T1000 (cell line): ENCODE measurements around the gene BCR.

Experiments
- DNase-seq: peaks from one replicate; lab custom pipeline; 2025; ENCODE audit warnings: mixed read lengths; lab: John Stamatoyannopoulos, UW

Gene BCR

GRCh38 chr22:23231471-23232093 lies 51.3 kb downstream of the BCR start:
- DNase-seq: no peak

GRCh38 chr22:23232094-23232905 lies 52.0 kb downstream of the BCR start:
- no peak for DNase-seq

- DNase-seq: no peak
Observed at GRCh38 chr22:23233084-23233531, 52.8 kb downstream of the BCR start.

- peak; percentile 69 for DNase-seq
Observed at GRCh38 chr22:23233752-23234408, 53.6 kb downstream of the BCR start.

GRCh38 chr22:23234409-23235161 lies 54.3 kb downstream of the BCR start:
- DNase-seq: no peak

GRCh38 chr22:23235425-23235824 lies 55.1 kb downstream of the BCR start:
- no peak for DNase-seq

GRCh38 chr22:23236026-23236425 lies 55.7 kb downstream of the BCR start:
- no peak for DNase-seq

GRCh38 chr22:23236440-23237184 lies 56.3 kb downstream of the BCR start:
- no peak for DNase-seq

- DNase-seq: no peak
Observed at GRCh38 chr22:23237201-23237798, 57.0 kb downstream of the BCR start.

GRCh38 chr22:23237841-23238240 lies 57.5 kb downstream of the BCR start:
- no peak for DNase-seq

GRCh38 chr22:23238707-23239106 lies 58.4 kb downstream of the BCR start:
- DNase-seq: no peak

GRCh38 chr22:23239429-23239828 lies 59.1 kb downstream of the BCR start:
- no peak for DNase-seq

GRCh38 chr22:23240639-23241389 lies 60.5 kb downstream of the BCR start:
- no peak for DNase-seq

GRCh38 chr22:23241562-23242472 lies 61.5 kb downstream of the BCR start:
- no peak for DNase-seq

- DNase-seq: no peak
Observed at GRCh38 chr22:23242473-23243001, 62.2 kb downstream of the BCR start.

GRCh38 chr22:23243006-23243573 lies 62.8 kb downstream of the BCR start:
- no peak for DNase-seq

- no peak for DNase-seq
Observed at GRCh38 chr22:23243859-23244689, 63.8 kb downstream of the BCR start.

- no peak for DNase-seq
Observed at GRCh38 chr22:23244690-23245044, 64.4 kb downstream of the BCR start.
